T-helper 2 cell treated with Interferon-gamma antibody and Interleukin-4, amounts not matched to agents 5 μg/mL and 100 μg/mL, for 36 hours (primary cell): Measurements from ENCODE around the gene ABHD17C.

ENCODE experiments used
- DNase-seq: peaks from one replicate; pipeline ENCODE4 v3.0.0; 2021; ENCODE audit warnings: low spot score
- H3K27ac Mint-ChIP-seq: one replicate; pipeline ENCODE4 v1.8.0; 2021; ENCODE audit warnings: mild to moderate bottlenecking, mixed read lengths
- H3K27me3 Mint-ChIP-seq: one replicate; pipeline ENCODE4 v1.8.0; 2021; ENCODE audit warnings: low read depth, mixed read lengths
- H3K36me3 Mint-ChIP-seq: one replicate; pipeline ENCODE4 v1.8.0; 2021; ENCODE audit warnings: low read depth, mixed read lengths
- H3K4me1 Mint-ChIP-seq: one replicate; pipeline ENCODE4 v1.8.0; 2021; ENCODE audit warnings: low read depth, mixed read lengths
- H3K4me3 Mint-ChIP-seq: one replicate; pipeline ENCODE4 v1.8.0; 2022; ENCODE audit warnings: mild to moderate bottlenecking, moderate library complexity, mixed read lengths
- H3K9me3 Mint-ChIP-seq: one replicate; pipeline ENCODE4 v1.8.0; 2021; ENCODE audit warnings: mixed read lengths

ABHD17C gene

DNA sequence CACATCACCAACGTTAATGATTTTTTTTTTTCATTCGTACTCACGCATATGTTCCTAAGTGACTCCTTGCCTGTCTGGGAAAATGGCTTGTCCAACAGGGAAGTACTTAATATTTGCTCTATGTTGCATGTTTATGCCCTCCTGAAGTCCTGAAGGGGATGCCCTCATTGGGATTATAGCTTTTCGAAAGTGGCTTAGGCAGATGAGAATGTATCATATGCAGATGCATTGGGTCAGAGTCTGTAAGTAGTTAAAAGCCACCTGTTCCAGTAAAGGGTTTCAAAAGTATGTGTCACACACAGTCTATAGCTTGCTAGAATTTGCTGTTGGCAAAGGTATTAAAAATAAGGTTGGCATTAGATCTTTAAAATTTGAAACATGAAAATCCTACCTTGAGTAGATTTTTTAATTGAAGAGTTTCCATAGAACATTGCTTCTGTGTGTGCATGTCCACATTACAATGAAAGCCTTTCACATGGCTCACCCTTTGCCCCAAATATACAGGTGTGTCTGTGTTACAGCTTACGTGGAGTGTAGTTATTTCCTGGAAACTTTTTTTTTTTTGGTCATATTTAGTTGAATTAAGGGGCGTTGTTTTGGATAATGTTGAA is 2.1 kb downstream of the ABHD17C start:
- Mint-ChIP-seq H3K9me3 (no peaks in the 10 kb centered on the region), H3K36me3 (no peaks in the 10 kb centered on the region), H3K27ac (no peak overlapping the region), H3K27me3 (peaks cover 47% of the 10 kb centered on the region), H3K4me3 (peak overlapping the region; percentile 86), H3K4me1 (peaks cover 15% of the 10 kb centered on the region)
- no peak for DNase-seq

DNA sequence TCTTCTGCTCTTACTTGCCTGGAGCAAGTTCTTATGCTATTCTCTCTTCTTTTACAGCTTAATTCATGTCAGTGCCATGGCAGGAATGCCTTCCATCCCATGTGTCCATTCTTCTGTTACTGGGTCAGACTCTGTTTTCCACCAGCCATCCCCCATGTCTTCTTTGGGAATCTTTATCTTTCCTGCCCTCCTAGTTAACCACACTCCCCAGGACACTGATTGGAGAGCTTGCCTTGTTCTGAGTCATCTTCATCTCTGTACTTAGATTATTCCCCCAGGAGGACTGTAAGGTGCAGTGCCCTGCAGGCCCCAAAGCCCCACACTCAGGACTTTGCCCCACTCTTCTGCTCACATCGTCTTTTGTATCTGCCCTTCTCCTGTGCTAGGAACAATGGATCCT is 3.6 kb downstream of the ABHD17C start:
- H3K27me3 Mint-ChIP-seq, result peaks cover 40% of the 10 kb centered on the region
- H3K27ac Mint-ChIP-seq, result no peak overlapping the region
- no peaks in the 10 kb centered on the region for H3K36me3 Mint-ChIP-seq
- no peak for DNase-seq
- H3K4me1 Mint-ChIP-seq, result peaks cover 15% of the 10 kb centered on the region
- no peak overlapping the region for H3K4me3 Mint-ChIP-seq
- H3K9me3 Mint-ChIP-seq, result no peaks in the 10 kb centered on the region

DNA sequence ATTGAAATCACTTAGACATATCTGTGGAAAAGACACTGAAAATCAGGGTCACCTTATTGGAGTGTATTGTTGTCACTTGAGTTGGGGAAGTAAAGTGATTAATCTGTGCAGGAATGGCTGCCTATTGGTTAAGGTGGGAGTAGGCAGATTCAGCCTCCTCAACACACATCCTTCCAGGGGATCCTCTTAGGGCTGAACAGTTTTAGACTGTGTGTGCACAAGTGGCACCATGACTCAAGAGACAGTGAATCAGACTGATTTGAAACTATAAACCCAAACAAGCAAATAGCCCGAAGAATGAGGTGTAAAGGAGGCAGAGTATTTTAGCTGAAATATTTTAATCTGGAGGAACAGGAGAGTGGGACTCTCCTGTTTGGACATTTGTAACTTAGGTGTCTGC is 4.9 kb downstream of the ABHD17C start:
- Mint-ChIP-seq H3K27ac (no peak overlapping the region), H3K9me3 (no peaks in the 10 kb centered on the region), H3K4me1 (peaks cover 15% of the 10 kb centered on the region), H3K27me3 (peaks cover 34% of the 10 kb centered on the region), H3K4me3 (no peak overlapping the region), H3K36me3 (no peaks in the 10 kb centered on the region)
- DNase-seq, result no peak

DNA sequence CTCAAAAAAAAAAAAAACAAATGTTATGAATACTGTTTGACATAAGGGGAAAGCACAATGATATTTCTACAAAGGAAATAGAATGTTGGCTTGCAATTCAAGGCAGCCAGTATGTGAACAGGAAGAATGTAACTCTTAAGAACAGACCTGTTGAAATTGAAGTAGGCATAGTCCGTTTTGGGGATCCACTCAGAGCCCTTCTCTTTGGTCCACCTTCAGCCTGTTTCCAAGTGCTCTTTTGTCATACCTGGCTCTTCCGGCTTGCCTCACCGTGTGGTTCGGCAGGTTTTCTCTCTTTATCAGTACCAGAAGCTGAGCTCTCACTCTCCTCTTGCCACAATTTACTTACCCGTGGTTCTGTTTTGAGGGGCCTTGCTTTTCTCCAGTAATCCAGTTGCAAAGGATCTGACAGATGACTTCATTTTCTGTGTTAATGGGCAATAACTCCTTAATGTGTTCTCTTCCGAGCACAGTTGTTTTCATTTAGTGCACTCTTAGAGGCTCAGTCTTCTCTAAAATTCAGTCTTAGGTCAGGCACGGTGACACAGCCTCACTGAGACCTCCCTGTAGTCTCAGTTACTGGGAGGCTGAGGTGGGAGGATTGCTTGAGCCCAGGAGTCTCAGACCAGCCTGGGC is 6.7 kb downstream of the ABHD17C start:
- H3K36me3 Mint-ChIP-seq, result no peaks in the 10 kb centered on the region
- no peak overlapping the region for H3K4me3 Mint-ChIP-seq
- no peaks in the 10 kb centered on the region for H3K9me3 Mint-ChIP-seq

DNA sequence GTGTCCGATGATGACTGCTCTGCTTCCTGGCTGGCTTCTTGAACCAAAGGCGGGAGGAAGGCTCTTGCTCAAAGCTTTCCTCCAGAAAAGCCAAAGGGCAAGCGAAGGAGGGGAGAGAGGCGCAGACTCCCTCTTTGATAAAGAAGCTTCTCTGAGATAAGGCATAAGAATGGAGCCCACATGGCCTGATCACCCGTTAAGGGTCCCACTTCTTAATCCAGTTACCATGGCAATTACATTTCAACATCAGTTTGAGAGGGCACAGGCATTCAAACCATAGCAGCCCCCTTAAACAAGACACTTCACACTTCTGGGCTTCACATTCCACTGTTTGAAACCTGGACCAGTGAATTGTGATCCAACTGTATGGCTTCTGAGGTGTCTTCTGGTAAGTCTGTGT is 8.0 kb downstream of the ABHD17C start:
- H3K27me3 Mint-ChIP-seq, result peaks cover 19% of the 10 kb centered on the region
- H3K27ac Mint-ChIP-seq, result no peak overlapping the region
- H3K4me1 Mint-ChIP-seq, result peaks cover 4% of the 10 kb centered on the region
- H3K4me3 Mint-ChIP-seq, result no peak overlapping the region
- H3K36me3 Mint-ChIP-seq, result no peaks in the 10 kb centered on the region
- H3K9me3 Mint-ChIP-seq, result no peaks in the 10 kb centered on the region
- no peak for DNase-seq

More for the DNA sequence above, 6.7 kb downstream of the ABHD17C start:
- peaks cover 8% of the 10 kb centered on the region for H3K4me1 Mint-ChIP-seq
- peaks cover 26% of the 10 kb centered on the region for H3K27me3 Mint-ChIP-seq
- no peak overlapping the region for H3K27ac Mint-ChIP-seq
- no peak for DNase-seq

DNA sequence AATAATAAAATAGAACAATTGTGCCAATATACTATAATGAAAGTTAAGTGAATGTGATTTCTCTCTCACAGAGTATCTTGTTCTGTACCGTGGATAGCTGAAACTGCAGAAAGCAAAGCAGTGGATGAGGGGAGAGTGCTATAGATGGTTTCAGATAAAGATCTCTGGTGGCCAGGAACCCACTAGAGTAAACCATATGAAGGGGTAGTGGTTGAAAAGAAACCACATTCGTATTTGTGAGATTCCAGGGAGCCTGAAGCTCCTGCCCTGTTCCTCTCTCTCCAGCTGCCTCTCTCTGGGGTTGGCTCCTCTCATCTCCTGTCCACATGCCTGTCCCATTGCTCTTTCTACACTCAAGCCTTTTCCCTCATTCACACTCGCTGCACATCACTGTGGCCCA is 8.9 kb downstream of the ABHD17C start:
- Mint-ChIP-seq H3K4me3 (no peak overlapping the region), H3K27ac (no peak overlapping the region), H3K36me3 (no peaks in the 10 kb centered on the region), H3K27me3 (peaks cover 17% of the 10 kb centered on the region), H3K4me1 (peaks cover 4% of the 10 kb centered on the region), H3K9me3 (no peaks in the 10 kb centered on the region)
- DNase-seq, result no peak

DNA sequence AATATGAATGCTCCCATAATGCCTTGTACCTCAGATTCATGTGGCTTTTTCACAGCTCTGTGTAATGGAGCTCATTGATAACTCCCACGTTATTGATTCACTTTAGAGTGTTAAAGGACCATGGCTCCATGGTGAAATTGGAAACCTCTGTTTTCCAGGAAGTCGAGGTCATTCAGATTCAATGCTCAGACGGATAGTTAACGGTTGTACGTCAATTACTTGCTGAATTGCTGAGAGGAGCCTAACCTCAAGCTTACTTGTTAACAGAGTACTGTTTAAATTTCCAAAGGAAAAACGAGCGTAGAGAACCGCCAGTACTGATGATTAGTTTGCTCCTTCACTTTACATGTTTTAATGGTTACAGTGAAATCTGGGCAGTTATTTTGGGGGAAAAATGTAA is 11.1 kb downstream of the ABHD17C start:
- Mint-ChIP-seq H3K27ac (no peak overlapping the region), H3K9me3 (no peaks in the 10 kb centered on the region), H3K27me3 (peaks cover 12% of the 10 kb centered on the region), H3K4me3 (no peak overlapping the region), H3K4me1 (peaks cover 8% of the 10 kb centered on the region), H3K36me3 (no peaks in the 10 kb centered on the region)
- no peak for DNase-seq

DNA sequence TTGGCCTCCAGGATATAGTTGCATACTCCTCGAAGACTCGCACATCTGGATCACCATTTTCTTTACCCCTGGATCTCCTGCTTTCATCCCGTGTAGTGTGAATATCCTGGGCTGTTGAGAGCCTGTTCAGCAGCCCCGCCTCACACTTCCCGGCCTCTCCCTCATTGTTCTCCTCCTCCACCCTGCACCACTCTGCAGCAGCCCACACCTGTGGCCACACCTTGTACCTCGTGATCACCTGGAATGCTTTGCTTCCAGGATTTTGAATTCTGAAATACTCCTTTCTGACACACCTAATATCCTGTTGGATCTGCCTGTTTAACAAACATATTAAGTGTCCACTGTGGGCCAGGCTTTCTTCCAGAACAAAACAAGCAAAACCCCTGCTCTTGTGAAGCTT is 14.4 kb downstream of the ABHD17C start:
- Mint-ChIP-seq H3K27me3 (peaks cover 3% of the 10 kb centered on the region), H3K9me3 (no peaks in the 10 kb centered on the region), H3K27ac (no peak overlapping the region), H3K4me1 (peaks cover 9% of the 10 kb centered on the region), H3K36me3 (no peaks in the 10 kb centered on the region), H3K4me3 (no peak overlapping the region)
- DNase-seq, result no peak

DNA sequence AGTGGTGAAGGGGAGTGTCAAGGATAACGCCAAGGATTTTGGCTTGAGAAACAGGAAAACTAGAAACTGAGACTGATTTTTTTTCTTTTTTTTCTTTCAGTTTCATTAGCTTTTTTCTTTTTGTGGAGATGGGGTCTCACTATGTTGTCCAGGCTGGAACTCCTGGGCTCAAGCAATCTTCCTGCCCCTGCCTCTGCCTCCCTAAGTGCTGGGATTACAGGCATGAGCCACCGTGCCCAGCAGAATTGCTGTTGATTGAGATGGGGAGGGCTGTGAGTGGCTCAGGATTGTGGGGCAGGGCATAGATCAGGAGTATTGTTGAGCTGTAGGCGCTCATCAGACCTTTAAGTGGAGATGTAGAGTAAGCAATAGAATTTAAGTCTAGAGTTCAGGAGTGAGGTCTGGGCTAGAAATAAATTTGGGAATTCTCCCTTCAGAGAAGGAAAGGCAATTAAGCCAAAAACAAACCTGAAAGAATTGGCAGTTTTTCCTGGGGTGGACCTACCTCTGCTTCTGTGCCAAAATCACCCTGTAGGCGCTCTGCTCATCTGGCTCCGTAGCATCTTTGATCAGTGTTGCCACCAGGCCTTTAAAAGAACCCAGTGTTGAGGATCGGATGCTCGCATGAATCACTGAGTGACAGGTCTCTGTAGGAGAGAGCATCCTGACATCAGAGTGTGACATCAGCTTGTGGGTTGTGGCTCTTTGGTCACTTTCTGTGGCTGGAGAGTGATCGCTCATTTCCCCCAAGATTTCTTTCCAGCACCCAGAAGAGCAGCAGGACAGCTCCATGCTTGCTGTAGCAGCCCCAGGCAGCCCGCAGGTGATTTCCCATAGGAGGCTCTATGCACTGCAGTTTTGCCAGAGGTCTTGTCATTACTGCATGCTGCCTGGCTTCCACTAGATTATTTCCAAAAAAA is 15.8 kb downstream of the ABHD17C start:
- Mint-ChIP-seq H3K9me3 (no peaks in the 10 kb centered on the region), H3K4me3 (no peak overlapping the region), H3K27me3 (peaks cover 3% of the 10 kb centered on the region), H3K36me3 (no peaks in the 10 kb centered on the region), H3K4me1 (peaks cover 9% of the 10 kb centered on the region), H3K27ac (no peak overlapping the region)
- peak; percentile 72 for DNase-seq

DNA sequence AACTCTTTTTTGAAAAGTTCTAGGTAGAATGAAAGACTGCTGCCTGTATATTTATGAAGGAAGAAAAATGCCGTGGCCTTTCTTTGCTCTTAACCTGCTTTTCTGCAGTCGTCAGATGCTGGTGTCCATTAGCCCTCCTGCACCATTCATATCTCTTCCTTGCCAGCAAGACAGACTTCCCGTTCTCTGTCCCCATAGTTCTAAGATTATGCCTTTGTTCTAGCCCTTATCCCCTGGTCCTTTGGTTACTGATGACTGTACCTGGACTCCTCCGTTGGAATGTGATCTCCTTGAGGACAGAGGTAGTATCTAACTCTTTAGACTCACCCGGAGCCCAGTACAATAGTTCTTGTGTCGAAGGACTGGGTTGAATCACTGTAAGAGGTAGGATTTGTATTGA is 16.8 kb downstream of the ABHD17C start:
- Mint-ChIP-seq H3K27ac (no peak overlapping the region), H3K27me3 (peaks cover 3% of the 10 kb centered on the region), H3K36me3 (no peaks in the 10 kb centered on the region), H3K9me3 (no peaks in the 10 kb centered on the region), H3K4me1 (peaks cover 9% of the 10 kb centered on the region), H3K4me3 (no peak overlapping the region)
- no peak for DNase-seq

DNA sequence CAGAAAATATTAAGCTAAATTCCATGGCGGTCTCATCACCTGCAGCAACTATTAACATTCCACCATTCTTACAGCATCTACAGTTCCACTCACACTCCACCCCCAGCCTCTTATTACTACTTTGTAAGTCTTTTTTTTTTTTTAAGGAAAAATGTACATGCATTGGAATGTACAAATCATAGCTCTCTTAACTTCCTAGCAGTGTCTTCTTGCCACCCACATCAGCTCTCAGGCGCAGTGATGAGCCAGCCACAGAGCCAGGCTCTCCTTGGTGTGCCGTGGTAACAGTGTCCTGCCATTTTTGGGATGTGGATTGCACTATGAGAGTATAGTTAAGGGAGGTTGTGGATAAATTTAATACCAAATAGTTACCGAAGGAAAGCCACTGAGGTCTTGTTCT is 17.8 kb downstream of the ABHD17C start:
- Mint-ChIP-seq H3K9me3 (no peaks in the 10 kb centered on the region), H3K27ac (no peak overlapping the region), H3K4me3 (no peak overlapping the region), H3K4me1 (peaks cover 9% of the 10 kb centered on the region), H3K27me3 (peaks cover 3% of the 10 kb centered on the region), H3K36me3 (no peaks in the 10 kb centered on the region)
- no peak for DNase-seq

DNA sequence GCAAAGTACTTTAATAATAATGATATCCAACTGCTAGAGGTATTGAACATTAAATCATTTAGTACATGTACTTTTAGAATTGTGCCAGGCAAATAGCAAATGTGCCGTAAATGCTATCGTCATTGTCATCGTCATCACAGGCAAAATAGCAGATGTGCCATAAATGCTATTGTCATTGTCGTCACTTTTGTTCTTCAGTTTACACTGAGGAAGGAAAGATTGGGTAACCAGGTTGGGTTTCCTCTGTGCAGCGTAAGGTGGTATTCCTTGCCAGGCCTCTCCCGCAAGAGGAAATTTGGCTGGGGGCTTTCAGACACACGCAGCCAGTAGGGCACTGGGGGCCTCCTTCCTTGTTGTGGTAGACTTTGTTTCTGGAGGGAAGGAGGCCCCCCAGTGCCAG is 26.4 kb downstream of the ABHD17C start:
- Mint-ChIP-seq H3K36me3 (no peaks in the 10 kb centered on the region), H3K27ac (no peak overlapping the region), H3K4me3 (no peak overlapping the region), H3K9me3 (no peaks in the 10 kb centered on the region), H3K4me1 (no peaks in the 10 kb centered on the region), H3K27me3 (no peaks in the 10 kb centered on the region)
- no peak for DNase-seq

DNA sequence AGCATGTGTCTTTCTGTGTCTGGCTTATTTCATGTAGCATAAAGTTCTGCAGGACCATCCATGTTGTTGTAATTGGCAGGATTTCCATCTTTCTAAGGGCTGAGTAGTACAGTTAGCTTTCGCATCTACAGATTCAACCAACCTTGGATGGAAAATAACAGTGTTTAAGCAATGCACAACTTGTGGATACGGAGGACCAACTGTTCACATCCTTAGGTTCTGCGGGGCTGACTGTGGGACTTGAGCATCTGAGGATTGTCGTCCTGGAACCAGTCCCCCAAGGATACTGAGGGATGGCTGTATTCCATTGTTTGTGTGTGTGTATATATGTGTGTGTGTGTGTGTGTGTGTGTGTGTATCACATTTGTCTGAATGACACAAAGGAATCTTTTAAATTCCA is 27.7 kb downstream of the ABHD17C start:
- no peak overlapping the region for H3K4me3 Mint-ChIP-seq
- H3K27ac Mint-ChIP-seq, result no peak overlapping the region
- H3K36me3 Mint-ChIP-seq, result no peaks in the 10 kb centered on the region
- H3K27me3 Mint-ChIP-seq, result no peaks in the 10 kb centered on the region
- H3K4me1 Mint-ChIP-seq, result no peaks in the 10 kb centered on the region
- H3K9me3 Mint-ChIP-seq, result no peaks in the 10 kb centered on the region
- no peak for DNase-seq

DNA sequence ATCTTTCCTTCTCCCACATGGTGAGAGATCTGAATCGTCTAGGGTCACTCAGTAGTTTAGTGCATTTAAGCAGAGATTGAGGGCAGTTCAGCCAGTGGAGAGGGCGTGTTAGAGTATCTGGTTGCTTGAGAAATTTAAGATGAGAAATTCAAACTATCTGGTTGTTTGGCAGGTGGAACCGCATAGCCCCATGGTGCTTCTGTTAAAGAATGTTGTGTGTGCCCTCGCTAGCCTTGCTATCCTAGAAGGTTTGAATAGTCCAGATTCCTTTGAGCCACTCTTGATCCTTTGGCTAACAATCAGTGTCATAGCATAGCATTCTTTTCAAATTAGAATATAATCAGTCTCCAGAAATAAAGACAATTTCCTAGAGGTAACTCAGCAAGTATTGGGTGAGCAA is 32.1 kb downstream of the ABHD17C start:
- no peak overlapping the region for H3K27ac Mint-ChIP-seq
- no peak for DNase-seq
- no peaks in the 10 kb centered on the region for H3K27me3 Mint-ChIP-seq
- H3K4me3 Mint-ChIP-seq, result no peak overlapping the region
- H3K4me1 Mint-ChIP-seq, result no peaks in the 10 kb centered on the region
- H3K9me3 Mint-ChIP-seq, result no peaks in the 10 kb centered on the region
- H3K36me3 Mint-ChIP-seq, result no peaks in the 10 kb centered on the region
